A673 (cell line): ENCODE results near the gene SUPT3H. TPM values are rescaled to one million over a fixed set of nuclear protein-coding genes. Genes with fewer than 3 reads are reported as not detected.

ENCODE experiments used
- BruUV-seq: library from RNA; stranded (reverse); fragments of 400-500 nt; replicated peaks from 2 replicates; lab custom pipeline; 2021; lab: Mats Ljungman, UMichigan
- CTCF ChIA-PET: fragments of 300-600 bp; sonication (Branson Sonifier 250); formaldehyde crosslinking; loops from one replicate; lab custom pipeline; 2022; ENCODE audit warnings: antibody characterized with exemption; lab: Charles Lee
- POLR2A ChIA-PET: fragments of 300-600 bp; sonication (Branson Sonifier 250); formaldehyde crosslinking; loops from one replicate; lab custom pipeline; 2022; ENCODE audit warnings: antibody characterized with exemption; ENCODE audit not compliant: low non-redundant PET; lab: Charles Lee
- DNase-seq: peaks from one replicate; pipeline ENCODE4 v3.0.0-alpha.2; 2015; ENCODE audit warnings: low spot score
- H3K27ac ChIP-seq: fragments of 200-600 bp; sonication (generic); 2 replicates; pipeline ENCODE4 v1.5.1; 2016; ENCODE audit warnings: mixed run types, low read depth, mild to moderate bottlenecking, mixed read lengths, antibody characterized with exemption, low read length; ENCODE audit not compliant: poor library complexity, severe bottlenecking
- H3K27me3 ChIP-seq: fragments of 200-600 bp; sonication (generic); replicated peaks from 2 replicates; pipeline ENCODE4 v1.6.1; 2017; ENCODE audit warnings: mixed run types, low read depth, mild to moderate bottlenecking, mixed read lengths, antibody characterized with exemption, low read length; ENCODE audit not compliant: insufficient read depth, poor library complexity
- H3K36me3 ChIP-seq: fragments of 200-600 bp; sonication (generic); 2 replicates; pipeline ENCODE4 v1.6.1; 2016; ENCODE audit warnings: mixed run types, mild to moderate bottlenecking, mixed read lengths, antibody characterized with exemption, low read length; ENCODE audit not compliant: insufficient read depth, poor library complexity, severe bottlenecking
- H3K4me1 ChIP-seq: fragments of 200-600 bp; sonication (generic); 2 replicates; pipeline ENCODE4 v1.6.1; 2017; ENCODE audit warnings: mixed run types, mild to moderate bottlenecking, mixed read lengths, antibody characterized with exemption, low read length; ENCODE audit not compliant: insufficient read depth, poor library complexity, severe bottlenecking
- H3K4me3 ChIP-seq: fragments of 200-600 bp; sonication (generic); 2 replicates; pipeline ENCODE4 v1.5.1; 2016; ENCODE audit warnings: low read depth, mixed run types, mild to moderate bottlenecking, mixed read lengths, low read length; ENCODE audit not compliant: poor library complexity, severe bottlenecking
- H3K9me3 ChIP-seq: fragments of 200-600 bp; sonication (generic); 2 replicates; pipeline ENCODE4 v1.6.1; 2016; ENCODE audit warnings: mixed run types, low read depth, mild to moderate bottlenecking, mixed read lengths, antibody characterized with exemption, low read length; ENCODE audit not compliant: poor library complexity, severe bottlenecking
- EZH2 ChIP-seq: fragments of 200-600 bp; sonication (generic); IDR thresholded peaks from 2 replicates; pipeline ENCODE4 v1.6.1; 2017; ENCODE audit warnings: borderline replicate concordance, low read depth, mild to moderate bottlenecking, mixed read lengths, antibody characterized with exemption, low read length; ENCODE audit not compliant: poor library complexity, severe bottlenecking
- intact Hi-C: fragments of 100-400 bp; cut with micrococcal nuclease; formaldehyde crosslinking; loops from one replicate; pipeline ENCODE4 v1.10.0; 2022; ENCODE audit not compliant: unreplicated experiment
- total RNA-seq: library from RNA; stranded (reverse); gene quantifications from 2 replicates; pipeline ENCODE4 v1.2.3, GENCODE V29; 2021
- TF ChIP-seq, protein P1 (sequence below): fragments of 300-800, 200-600 bp; sonication (generic); conservative IDR thresholded peaks from 2 replicates; pipeline ENCODE4 v1.5.1; 2017; ENCODE audit warnings: low read depth, mild to moderate bottlenecking, antibody characterized with exemption, low read length, moderate library complexity, mixed read lengths

SUPT3H gene
- total RNA-seq, 1 experiment from 2014 or later = 10.8 TPM

DNA sequence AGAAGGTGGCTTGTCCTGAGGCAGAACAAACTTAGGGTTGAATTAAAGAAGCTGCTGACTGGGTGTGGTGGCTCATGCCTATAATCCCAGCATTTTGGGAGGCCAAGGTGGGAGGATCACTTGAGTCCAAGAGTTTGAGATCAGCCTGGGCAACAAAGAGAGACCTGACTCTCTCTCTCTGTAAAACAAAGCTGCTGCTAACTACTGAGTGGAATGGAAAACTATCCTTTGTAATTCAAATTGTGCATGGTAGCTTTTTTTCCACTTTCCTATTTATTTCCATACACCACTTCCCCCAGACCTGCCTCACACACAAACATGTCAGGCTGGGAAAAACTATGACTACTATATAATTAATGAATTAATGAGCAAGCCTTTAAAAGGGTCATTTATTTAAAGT, 553.2 kb downstream of the SUPT3H start:
- Histone ChIP-seq H3K4me1 (peaks cover 20% of the 10 kb centered on the region), H3K27ac (no peak overlapping the region), H3K27me3 (no peaks in the 10 kb centered on the region), H3K9me3 (no peaks in the 10 kb centered on the region), H3K4me3 (no peak overlapping the region), H3K36me3 (no peaks in the 10 kb centered on the region)
- no peak for DNase-seq
- BruUV-seq = no TSS peak
- POLR2A ChIA-PET = no interaction called here
- intact Hi-C loops = no loop called here
- TF ChIP-seq EZH2 = no peak
- TF ChIP-seq, protein P1, sequence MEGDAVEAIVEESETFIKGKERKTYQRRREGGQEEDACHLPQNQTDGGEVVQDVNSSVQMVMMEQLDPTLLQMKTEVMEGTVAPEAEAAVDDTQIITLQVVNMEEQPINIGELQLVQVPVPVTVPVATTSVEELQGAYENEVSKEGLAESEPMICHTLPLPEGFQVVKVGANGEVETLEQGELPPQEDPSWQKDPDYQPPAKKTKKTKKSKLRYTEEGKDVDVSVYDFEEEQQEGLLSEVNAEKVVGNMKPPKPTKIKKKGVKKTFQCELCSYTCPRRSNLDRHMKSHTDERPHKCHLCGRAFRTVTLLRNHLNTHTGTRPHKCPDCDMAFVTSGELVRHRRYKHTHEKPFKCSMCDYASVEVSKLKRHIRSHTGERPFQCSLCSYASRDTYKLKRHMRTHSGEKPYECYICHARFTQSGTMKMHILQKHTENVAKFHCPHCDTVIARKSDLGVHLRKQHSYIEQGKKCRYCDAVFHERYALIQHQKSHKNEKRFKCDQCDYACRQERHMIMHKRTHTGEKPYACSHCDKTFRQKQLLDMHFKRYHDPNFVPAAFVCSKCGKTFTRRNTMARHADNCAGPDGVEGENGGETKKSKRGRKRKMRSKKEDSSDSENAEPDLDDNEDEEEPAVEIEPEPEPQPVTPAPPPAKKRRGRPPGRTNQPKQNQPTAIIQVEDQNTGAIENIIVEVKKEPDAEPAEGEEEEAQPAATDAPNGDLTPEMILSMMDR = no peak
- CTCF ChIA-PET = no interaction called here

DNA sequence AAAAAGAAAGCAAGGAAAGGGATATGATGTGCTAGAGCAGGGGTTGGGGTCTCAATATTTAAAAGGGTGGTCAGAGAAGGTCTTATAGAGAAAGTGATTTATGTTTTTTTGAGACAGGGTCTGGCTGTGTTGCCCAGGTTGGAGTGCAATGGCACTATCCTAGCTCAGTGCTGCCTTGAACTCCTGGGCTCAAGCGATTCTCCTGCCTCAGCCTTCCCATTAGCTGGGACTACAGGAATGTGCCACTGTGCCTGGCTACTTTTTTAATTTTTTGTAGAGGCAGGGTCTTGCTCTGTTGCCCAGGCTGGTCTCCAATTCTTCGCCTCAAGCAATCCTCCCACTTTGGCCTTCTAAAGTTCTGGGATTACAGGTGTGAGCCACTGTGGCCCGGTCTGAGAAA, 557.0 kb downstream of the SUPT3H start:
- ChIA-PET POLR2A (no interaction called here), CTCF (no interaction called here)
- intact Hi-C loops = no loop called here
- no peak for TF ChIP-seq EZH2
- TF ChIP-seq, protein P1 = no peak
- no peak overlapping the region for H3K27ac ChIP-seq
- no peaks in the 10 kb centered on the region for H3K36me3 ChIP-seq
- no peak for DNase-seq
- H3K4me1 ChIP-seq = peaks cover 3% of the 10 kb centered on the region
- no peaks in the 10 kb centered on the region for H3K9me3 ChIP-seq
- H3K27me3 ChIP-seq = no peaks in the 10 kb centered on the region
- no peak overlapping the region for H3K4me3 ChIP-seq
- no TSS peak for BruUV-seq

DNA sequence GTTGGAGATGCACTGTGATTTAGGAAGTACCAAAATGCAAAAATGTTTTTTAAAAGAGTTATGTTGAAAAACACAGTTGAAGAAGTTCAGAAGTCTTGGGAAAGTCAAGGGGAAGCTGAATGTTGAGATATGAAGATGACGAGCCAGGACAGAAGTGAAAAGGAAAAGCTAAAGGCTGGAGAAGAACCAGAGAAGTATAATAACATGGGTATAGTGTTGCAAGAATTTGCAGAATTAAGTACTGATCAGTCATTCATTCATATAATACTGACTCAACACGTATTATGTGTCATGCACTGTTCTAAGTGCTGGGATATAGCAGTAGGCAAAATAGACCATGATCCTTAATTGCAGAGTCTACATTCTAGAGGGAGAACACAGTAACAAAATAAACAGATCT, 557.4 kb downstream of the SUPT3H start:
- Histone ChIP-seq H3K9me3 (no peaks in the 10 kb centered on the region), H3K4me3 (no peak overlapping the region), H3K27ac (no peak overlapping the region), H3K4me1 (no peaks in the 10 kb centered on the region), H3K36me3 (no peaks in the 10 kb centered on the region), H3K27me3 (no peaks in the 10 kb centered on the region)
- ChIA-PET CTCF (no interaction called here), POLR2A (no interaction called here)
- intact Hi-C loops = no loop called here
- DNase-seq = no peak
- BruUV-seq = no TSS peak
- TF ChIP-seq EZH2 = no peak
- TF ChIP-seq, protein P1 = no peak
